K562 (cell line): ENCODE results near the gene PRRC2C. TPM values are rescaled to one million over a fixed set of nuclear protein-coding genes. Genes with fewer than 3 reads are reported as not detected.

Source experiments
- ATAC-seq: fragments of 200-7000 bp; cut with Tn5 transposase; 3 replicates; pipeline ENCODE4 v1.9.1; 2020; ENCODE audit warnings: moderate library complexity
- BruUV-seq: library from RNA; stranded (reverse); fragments of 400-500 nt; replicated peaks from 2 replicates; lab custom pipeline; 2021; lab: Mats Ljungman, UMichigan
- CTCF ChIA-PET: fragments of 300-600 bp; formaldehyde crosslinking; extraction: SDS; loops from one replicate; lab custom pipeline; 2021; ENCODE audit warnings: low intra/inter-chr PET ratio; lab: Yijun Ruan, JAX
- POLR2A ChIA-PET: fragments of 300-600, 350-650 bp; sonication (Branson Sonifier 250); formaldehyde crosslinking; extraction: SDS; loops from one replicate; lab custom pipeline; 2021; ENCODE audit warnings: antibody characterized with exemption, inconsistent platforms; lab: Yijun Ruan, JAX
- DNase-seq, 4 experiments: peaks; one replicate each; pipeline versions ENCODE4 v3.0.0 to v3.0.0-alpha.2; 2011 to 2018; ENCODE audit warnings: low spot score in 3 of 4, mixed read lengths in 3 of 4; ENCODE audit errors: extremely low read depth in 1 of 4
- FAIRE-seq: peaks from 2 replicates; lab custom pipeline; 2011; peaks lifted over from hg19 to GRCh38; lab: Jason Lieb, UNC
- H2AFZ ChIP-seq: 2 replicates; pipeline ENCODE4 v1.6.0; 2011; ENCODE audit warnings: low read depth, low read length, control low read depth, inconsistent platforms
- H3K27ac ChIP-seq: fragments of 200-600 bp; 3 replicates; pipeline ENCODE4 v1.8.0; 2011; ENCODE audit warnings: low read depth, mild to moderate bottlenecking, control low read depth, inconsistent platforms, low read length, moderate library complexity, mixed read lengths; ENCODE audit errors: extremely low read depth
- H3K27me3 ChIP-seq, 2 experiments: fragments of 300-600 bp in 1 of 2; 2 replicates in 1 of 2; 3 replicates in 1 of 2; pipeline versions ENCODE4 v1.6.0 to v1.8.0; 2011; ENCODE audit warnings: inconsistent platforms in 2 of 2, low read length in 2 of 2, mild to moderate bottlenecking in 1 of 2, mixed read lengths in 1 of 2, moderate library complexity in 1 of 2; ENCODE audit not compliant: control insufficient read depth in 2 of 2, insufficient read depth in 2 of 2
- H3K36me3 ChIP-seq: fragments of 300-600 bp; 3 replicates; pipeline ENCODE4 v1.8.0; 2011; ENCODE audit warnings: mild to moderate bottlenecking, low read length, inconsistent platforms; ENCODE audit not compliant: control insufficient read depth, insufficient read depth
- H3K4me1 ChIP-seq, 2 experiments: fragments of 200-600 bp in 1 of 2; replicated peaks in 1 of 2; 2 replicates in 1 of 2; 3 replicates in 1 of 2; pipeline versions ENCODE4 v1.5.1 to v1.8.0; 2011; ENCODE audit warnings: inconsistent platforms in 2 of 2, low read length in 2 of 2, mild to moderate bottlenecking in 1 of 2, mixed read lengths in 1 of 2, moderate library complexity in 1 of 2; ENCODE audit not compliant: control insufficient read depth in 2 of 2, insufficient read depth in 2 of 2
- H3K4me2 ChIP-seq: 2 replicates; pipeline ENCODE4 v1.6.1; 2011; ENCODE audit warnings: low read length, control low read depth, inconsistent platforms, mixed read lengths; ENCODE audit not compliant: insufficient read depth
- H3K4me3 ChIP-seq: fragments of 200-600 bp; sonication (generic), shearing (Covaris generic); 2 replicates; pipeline ENCODE4 v1.5.1; 2016; ENCODE audit warnings: control low read depth, inconsistent platforms
- H3K79me2 ChIP-seq: fragments of 200-600 bp; 3 replicates; pipeline ENCODE4 v1.8.0; 2011; ENCODE audit warnings: low read length, inconsistent platforms; ENCODE audit not compliant: control insufficient read depth, insufficient read depth
- H3K9ac ChIP-seq, 2 experiments: 2 replicates each; pipeline versions ENCODE4 v1.6.0 to v1.6.1; 2011; ENCODE audit warnings: low read depth in 2 of 2, low read length in 2 of 2, control low read depth in 1 of 2, inconsistent platforms in 1 of 2, mild to moderate bottlenecking in 1 of 2, mixed read lengths in 1 of 2; ENCODE audit not compliant: insufficient read depth in 1 of 2
- H3K9me1 ChIP-seq: one replicate; pipeline ENCODE4 v1.6.0; 2011; ENCODE audit warnings: inconsistent platforms, mild to moderate bottlenecking, low read length, moderate library complexity; ENCODE audit not compliant: control insufficient read depth, insufficient read depth
- H3K9me3 ChIP-seq: replicated peaks from 2 replicates; pipeline ENCODE4 v1.5.1; 2011; ENCODE audit warnings: low read depth, low read length, inconsistent platforms; ENCODE audit not compliant: control insufficient read depth, insufficient read depth
- H4K20me1 ChIP-seq: replicated peaks from 2 replicates; pipeline ENCODE4 v1.6.1; 2011; ENCODE audit warnings: low read length, inconsistent platforms, mixed read lengths; ENCODE audit not compliant: control insufficient read depth, insufficient read depth
- CAMTA2 ChIP-seq: fragments of 250-450 bp; sonication (Bioruptor Pico); conservative IDR thresholded peaks from 2 replicates; pipeline ENCODE4 v1.5.1; 2022
- FOSL1 ChIP-seq: fragments of 200-800 bp; sonication (Bioruptor generic); conservative IDR thresholded peaks from 2 replicates; pipeline ENCODE4 v1.6.1; 2016; ENCODE audit warnings: missing genetic modification characterization, missing compliant biosample characterization
- GTF2A2 ChIP-seq: IDR thresholded peaks from 2 replicates; pipeline ENCODE4 v1.6.1; 2016; ENCODE audit warnings: mild to moderate bottlenecking, missing genetic modification characterization, missing compliant biosample characterization
- KHSRP ChIP-seq: fragments of 450-650 bp; IDR thresholded peaks from 2 replicates; pipeline ENCODE4 v1.6.1; 2017
- LARP7 ChIP-seq: fragments of 450-650 bp; IDR thresholded peaks from 2 replicates; pipeline ENCODE4 v1.6.1; 2016
- NFATC3 ChIP-seq: fragments of 450-650 bp; IDR thresholded peaks from 2 replicates; pipeline ENCODE4 v1.6.1; 2017; ENCODE audit warnings: mild to moderate bottlenecking
- OTX1 ChIP-seq: fragments of 450-650 bp; formaldehyde crosslinking; IDR thresholded peaks from 2 replicates; pipeline ENCODE4 v1.4.0; 2022; ENCODE audit warnings: mild to moderate bottlenecking
- POLR2A ChIP-seq: fragments of 450-650 bp; conservative IDR thresholded peaks from 2 replicates; pipeline ENCODE4 v1.6.1; 2016
- POLR2B ChIP-seq: fragments of 450-650 bp; IDR thresholded peaks from 2 replicates; pipeline ENCODE4 v1.6.1; 2018; ENCODE audit warnings: low read depth; ENCODE audit not compliant: partially characterized antibody
- SUPT5H ChIP-seq: fragments of 450-650 bp; IDR thresholded peaks from 2 replicates; pipeline ENCODE4 v1.6.1; 2016
- ZC3H4 ChIP-seq: sonication (generic); formaldehyde crosslinking; IDR thresholded peaks from 2 replicates; pipeline ENCODE4 v1.9.0; 2021; ENCODE audit warnings: missing genetic modification reagents, borderline replicate concordance
- WGBS: fragments of 100-300 bp; shearing (Covaris generic); methylation state at CpG from one replicate; pipeline ENCODE4 v1.1.6; 2016; ENCODE audit warnings: low coverage, mixed read lengths; ENCODE audit not compliant: insufficient coverage; ENCODE audit errors: missing lambda C conversion rate; 5-methylcytosine and 5-hydroxymethylcytosine counted together
- in situ Hi-C: fragments of 300-500 bp; cut with MboI; formaldehyde crosslinking; loops from 4 replicates; pipeline ENCODE4 v1.15.0; 2018; ENCODE audit warnings: inconsistent platforms, mixed read lengths
- intact Hi-C: fragments of 100-400 bp; cut with micrococcal nuclease; formaldehyde crosslinking; loops from 2 replicates; pipeline ENCODE4 v1.14.2; 2022
- polyA plus RNA-seq, 8 experiments: library from polyadenylated mRNA; depleted of rRNA in 4 of 8; stranded (reverse) in 5 of 8; unstranded in 3 of 8; fragments of >200 nt; fragmentation: Nextera tagmentation in 2 of 8; fragmentation: Illumina TruSeq in 1 of 8; extraction: Ambion mirVana in 2 of 8; extraction: Trizol in 1 of 8; gene quantifications; 2 replicates each; pipeline versions ENCODE4 v1.2.1 to v1.2.3, GENCODE V29; 2011 to 2014; ENCODE audit warnings: inconsistent platforms in 1 of 8, missing spikeins in 1 of 8
- total RNA-seq, 7 experiments: library from RNA; depleted of rRNA in 6 of 7; stranded (reverse); fragments of >200 nt in 6 of 7; fragmentation: Illumina TruSeq in 2 of 7; extraction: Trizol in 2 of 7; gene quantifications; 2 replicates each; pipeline versions ENCODE4 v1.2.1 to v1.2.3, GENCODE V29; 2011 to 2021; ENCODE audit warnings: low replicate concordance in 1 of 7
- TF ChIP-seq, protein P1 (sequence below): IDR thresholded peaks from 2 replicates; pipeline ENCODE4 v1.6.1; 2016; ENCODE audit warnings: missing genetic modification characterization, missing compliant biosample characterization

Gene PRRC2C
- total and polyA plus RNA-seq, 9 of the 15 experiments (the other 6 are each of a cell fraction or from before 2014, with no cell fraction given), result 61.9 to 237 (median 105) TPM

DNA sequence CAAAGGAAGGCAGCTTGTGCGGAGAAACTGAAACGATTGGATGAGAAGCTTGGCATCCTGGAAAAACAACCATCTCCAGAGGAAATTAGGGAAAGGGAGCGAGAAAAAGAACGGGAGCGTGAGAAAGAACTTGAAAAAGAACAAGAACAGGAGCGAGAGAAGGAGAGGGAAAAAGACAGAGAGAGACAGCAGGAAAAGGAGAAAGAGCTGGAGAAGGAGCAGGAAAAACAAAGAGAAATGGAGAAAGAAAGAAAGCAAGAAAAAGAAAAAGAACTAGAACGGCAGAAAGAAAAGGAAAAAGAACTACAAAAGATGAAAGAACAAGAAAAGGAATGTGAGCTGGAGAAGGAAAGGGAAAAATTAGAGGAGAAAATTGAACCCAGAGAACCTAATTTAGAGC lies 47.2 kb downstream of the PRRC2C start:
- in situ Hi-C loops, result no loop called here
- H3K27ac ChIP-seq, result no peak overlapping the region
- no peaks in the 10 kb centered on the region for H4K20me1 ChIP-seq
- POLR2A ChIA-PET, result interaction anchor here (1.0 to 1.2 kb wide), 2 partner anchors 14 to 24 kb away, joined by 3 read pairs; no protein-coding TSS in a partner anchor
- no peak overlapping the region for H3K4me3 ChIP-seq
- 0 out of 2 replicates have a peak, but pooled peaks have one; percentile 8 for TF ChIP-seq OTX1 (CRISPR knock-in tag)
- TF ChIP-seq NFATC3, result no peak
- TF ChIP-seq LARP7, result 0 out of 2 replicates have a peak, but pooled peaks have one; percentile 26
- no peak for TF ChIP-seq CAMTA2 (CRISPR knock-in tag)
- TF ChIP-seq, protein P1, sequence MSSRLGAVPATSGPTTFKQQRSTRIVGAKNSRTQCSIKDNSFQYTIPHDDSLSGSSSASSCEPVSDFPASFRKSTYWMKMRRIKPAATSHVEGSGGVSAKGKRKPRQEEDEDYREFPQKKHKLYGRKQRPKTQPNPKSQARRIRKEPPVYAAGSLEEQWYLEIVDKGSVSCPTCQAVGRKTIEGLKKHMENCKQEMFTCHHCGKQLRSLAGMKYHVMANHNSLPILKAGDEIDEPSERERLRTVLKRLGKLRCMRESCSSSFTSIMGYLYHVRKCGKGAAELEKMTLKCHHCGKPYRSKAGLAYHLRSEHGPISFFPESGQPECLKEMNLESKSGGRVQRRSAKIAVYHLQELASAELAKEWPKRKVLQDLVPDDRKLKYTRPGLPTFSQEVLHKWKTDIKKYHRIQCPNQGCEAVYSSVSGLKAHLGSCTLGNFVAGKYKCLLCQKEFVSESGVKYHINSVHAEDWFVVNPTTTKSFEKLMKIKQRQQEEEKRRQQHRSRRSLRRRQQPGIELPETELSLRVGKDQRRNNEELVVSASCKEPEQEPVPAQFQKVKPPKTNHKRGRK (tag), result peak; percentile 38; the same call in 1 of the 2 replicates
- TF ChIP-seq ZC3H4 (CRISPR knock-in tag), result no peak
- no peak for TF ChIP-seq GTF2A2 (tag)
- TF ChIP-seq POLR2B, result peak; percentile 29
- no peak for TF ChIP-seq KHSRP
- TF ChIP-seq POLR2A, result 0 out of 2 replicates have a peak, but pooled peaks have one; percentile 26
- TF ChIP-seq FOSL1 (tag), result no peak
- TF ChIP-seq SUPT5H, result peak; percentile 33; the same call in 1 of the 2 replicates
- TF ChIP-seq, all 486 proteins: peak for 6
- H3K36me3 ChIP-seq, result peaks cover 99% of the 10 kb centered on the region
- H3K79me2 ChIP-seq, result no peaks in the 10 kb centered on the region; the same call in 2 of the 3 replicates
- intact Hi-C loops, result no loop called here
- no peak overlapping the region for H2AFZ ChIP-seq
- H3K4me1 ChIP-seq, result no peaks in the 10 kb centered on the region
- BruUV-seq, result TSS peak; percentile 38
- H3K9me1 ChIP-seq, result no peaks in the 10 kb centered on the region
- no peaks in the 10 kb centered on the region for H3K9me3 ChIP-seq
- no peaks in the 10 kb centered on the region for H3K27me3 ChIP-seq
- ATAC-seq, result no peak
- no peak for DNase-seq
- WGBS, result 89% methylated on average over 5 of the region's 7 CpGs
- no peak for FAIRE-seq
- no peak overlapping the region for H3K9ac ChIP-seq
- CTCF ChIA-PET, result no interaction called here
- H3K4me2 ChIP-seq, result no peak overlapping the region
